Measurements from ENCODE around the gene SMOC2.

- no peak for TF ChIP-seq MXI1 (IDR thresholded peaks at IDR 0.05; ENCODE audit: borderline replicate concordance, low read depth, low read length)
- TF ChIP-seq, protein P1, sequence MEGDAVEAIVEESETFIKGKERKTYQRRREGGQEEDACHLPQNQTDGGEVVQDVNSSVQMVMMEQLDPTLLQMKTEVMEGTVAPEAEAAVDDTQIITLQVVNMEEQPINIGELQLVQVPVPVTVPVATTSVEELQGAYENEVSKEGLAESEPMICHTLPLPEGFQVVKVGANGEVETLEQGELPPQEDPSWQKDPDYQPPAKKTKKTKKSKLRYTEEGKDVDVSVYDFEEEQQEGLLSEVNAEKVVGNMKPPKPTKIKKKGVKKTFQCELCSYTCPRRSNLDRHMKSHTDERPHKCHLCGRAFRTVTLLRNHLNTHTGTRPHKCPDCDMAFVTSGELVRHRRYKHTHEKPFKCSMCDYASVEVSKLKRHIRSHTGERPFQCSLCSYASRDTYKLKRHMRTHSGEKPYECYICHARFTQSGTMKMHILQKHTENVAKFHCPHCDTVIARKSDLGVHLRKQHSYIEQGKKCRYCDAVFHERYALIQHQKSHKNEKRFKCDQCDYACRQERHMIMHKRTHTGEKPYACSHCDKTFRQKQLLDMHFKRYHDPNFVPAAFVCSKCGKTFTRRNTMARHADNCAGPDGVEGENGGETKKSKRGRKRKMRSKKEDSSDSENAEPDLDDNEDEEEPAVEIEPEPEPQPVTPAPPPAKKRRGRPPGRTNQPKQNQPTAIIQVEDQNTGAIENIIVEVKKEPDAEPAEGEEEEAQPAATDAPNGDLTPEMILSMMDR (conservative IDR thresholded peaks at IDR 0.05; ENCODE audit: low read depth, low read length): no peak
- TF ChIP-seq CEBPB (IDR thresholded peaks at IDR 0.05; ENCODE audit: low read depth, low read length): no peak
- TF ChIP-seq POLR2A (IDR thresholded peaks at IDR 0.05; ENCODE audit: low read depth, low read length): no peak
- no peak for TF ChIP-seq RFX5 (IDR thresholded peaks at IDR 0.05; ENCODE audit: low read depth, low read length)
- no peak for TF ChIP-seq USF2 (IDR thresholded peaks at IDR 0.05; ENCODE audit: low read depth, low read length)
- TF ChIP-seq SMC3 (IDR thresholded peaks at IDR 0.05; ENCODE audit: low read depth, low read length): no peak
- TF ChIP-seq RAD21 (IDR thresholded peaks at IDR 0.05; ENCODE audit: low read length): no peak
- TF ChIP-seq CHD1 (IDR thresholded peaks at IDR 0.05; ENCODE audit: low read depth, low read length): no peak
- TF ChIP-seq MAFK (IDR thresholded peaks at IDR 0.05; ENCODE audit: low read depth, low read length): no peak
- TF ChIP-seq RCOR1 (IDR thresholded peaks at IDR 0.05; ENCODE audit: insufficient replicate concordance, low read length): no peak
Measured at GRCh38 chr6:168599118-168599494, 158.1 kb downstream of the SMOC2 start.

Measured in IMR-90 (cell line).